Tibial nerve (tissue), 4 donors: ENCODE measurements around the gene CDC42BPB.

Experiments
- CTCF ChIP-seq, 5 experiments: fragments of 200-600 bp in 3 of 5; fragments of 450-650 bp in 2 of 5; sonication (generic) in 3 of 5; IDR thresholded peaks; one replicate each; pipeline ENCODE4 v1.5.1; 2016 to 2019; ENCODE audit warnings: antibody characterized with exemption in 5 of 5, mild to moderate bottlenecking in 3 of 5, moderate library complexity in 2 of 5
- EP300 ChIP-seq, 2 donors: sonication (generic); formaldehyde crosslinking; IDR thresholded peaks; one replicate each; pipeline ENCODE4 v1.6.1; 2017; ENCODE audit warnings: antibody characterized with exemption in 2 of 2, mild to moderate bottlenecking in 1 of 2
- POLR2A ChIP-seq, 2 donors: fragments of 450-650 bp; IDR thresholded peaks; one replicate each; pipeline ENCODE4 v1.6.1; 2017; ENCODE audit warnings: antibody characterized with exemption in 2 of 2, mild to moderate bottlenecking in 2 of 2, moderate library complexity in 2 of 2

DNA sequence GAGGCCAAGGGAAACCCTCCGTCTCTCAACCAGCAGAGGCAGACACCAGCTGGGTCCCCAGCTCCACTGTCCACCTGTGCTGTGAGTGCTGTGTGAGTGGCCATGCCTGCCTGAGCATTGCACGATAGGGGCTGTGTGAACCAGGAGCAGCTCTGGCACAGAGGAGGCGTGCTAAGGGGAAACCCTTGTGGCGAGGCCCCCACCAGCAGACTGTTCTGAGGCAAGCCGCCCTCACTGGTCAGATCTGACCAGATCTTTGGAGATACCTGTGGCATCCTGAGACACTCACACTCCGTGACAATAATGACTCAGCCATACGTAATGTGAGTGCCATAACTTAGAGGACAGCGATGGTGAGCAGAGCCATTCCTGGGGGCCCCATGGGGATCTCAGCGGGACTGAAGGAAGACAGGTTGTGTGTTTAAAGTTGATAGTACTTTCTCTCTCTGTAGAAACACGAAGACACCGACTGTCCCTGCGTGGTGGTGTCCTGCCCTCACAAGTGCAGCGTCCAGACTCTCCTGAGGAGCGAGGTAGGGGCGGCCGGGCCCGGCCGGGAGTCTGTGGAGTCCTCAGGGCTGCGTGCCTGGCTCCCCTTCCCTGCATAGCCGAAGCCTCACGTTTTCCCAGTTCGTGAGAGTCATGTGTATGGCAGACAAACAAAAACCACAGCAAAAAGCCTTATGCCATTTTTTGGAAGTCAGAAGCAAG, 171.5 kb downstream of the CDC42BPB start:
- TF ChIP-seq CTCF (IDR thresholded peaks at IDR 0.05): no peak
- TF ChIP-seq POLR2A (IDR thresholded peaks at IDR 0.05): no peak
- no peak for TF ChIP-seq EP300 (IDR thresholded peaks at IDR 0.05)
